Fibroblast of peridontal ligament (primary cell): Measurements from ENCODE around the gene TXNRD1.
"Not testable (repeated sequence)": the region's sequence is repeated elsewhere in the genome, so short reads cannot be mapped to it uniquely, and the experiment has no call there.

Source experiments
- DNase-seq: peaks from one replicate; pipeline ENCODE4 v3.0.0-alpha.2; 2010; ENCODE audit errors: extremely low read depth

The TXNRD1 gene

DNA sequence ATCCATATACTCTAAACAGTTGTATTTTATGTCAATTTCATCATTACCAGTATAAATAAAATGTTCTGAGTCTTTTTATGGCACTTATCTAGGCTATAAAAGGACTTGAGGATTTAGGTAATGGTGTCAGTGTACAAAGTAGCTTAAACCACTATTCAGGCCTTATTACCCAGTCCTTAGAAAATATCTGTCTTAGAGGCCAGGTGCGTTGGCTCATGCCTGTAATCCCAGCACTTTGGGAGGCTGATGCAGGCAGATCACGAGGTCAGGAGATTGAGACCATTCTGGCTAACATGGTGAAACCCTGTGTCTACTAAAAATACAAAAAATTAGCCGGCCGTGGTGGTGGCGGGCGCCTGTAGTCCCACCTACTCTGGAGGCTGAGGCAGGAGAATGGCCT lies 112.7 kb downstream of the TXNRD1 start:
- DNase-seq, result not testable (repeated sequence)

DNA sequence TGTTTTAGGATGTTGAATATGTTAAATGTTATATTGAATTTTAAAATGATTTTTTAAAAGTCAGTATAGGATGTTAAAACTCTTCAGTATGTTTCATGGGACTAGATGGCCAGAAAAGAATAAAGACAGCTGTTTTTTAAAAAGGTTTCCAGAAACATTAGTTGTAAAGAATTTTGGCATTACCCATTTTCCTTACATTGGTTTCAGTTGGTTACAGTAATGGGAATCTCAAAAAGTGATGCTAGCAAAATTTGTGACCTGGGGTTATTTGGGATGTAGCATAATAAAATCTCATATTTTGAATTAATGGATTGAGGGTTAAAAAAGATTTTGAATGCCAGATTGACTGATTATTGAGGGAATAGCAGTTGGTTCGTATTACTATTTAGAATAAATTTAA lies 113.2 kb downstream of the TXNRD1 start:
- no peak for DNase-seq

DNA sequence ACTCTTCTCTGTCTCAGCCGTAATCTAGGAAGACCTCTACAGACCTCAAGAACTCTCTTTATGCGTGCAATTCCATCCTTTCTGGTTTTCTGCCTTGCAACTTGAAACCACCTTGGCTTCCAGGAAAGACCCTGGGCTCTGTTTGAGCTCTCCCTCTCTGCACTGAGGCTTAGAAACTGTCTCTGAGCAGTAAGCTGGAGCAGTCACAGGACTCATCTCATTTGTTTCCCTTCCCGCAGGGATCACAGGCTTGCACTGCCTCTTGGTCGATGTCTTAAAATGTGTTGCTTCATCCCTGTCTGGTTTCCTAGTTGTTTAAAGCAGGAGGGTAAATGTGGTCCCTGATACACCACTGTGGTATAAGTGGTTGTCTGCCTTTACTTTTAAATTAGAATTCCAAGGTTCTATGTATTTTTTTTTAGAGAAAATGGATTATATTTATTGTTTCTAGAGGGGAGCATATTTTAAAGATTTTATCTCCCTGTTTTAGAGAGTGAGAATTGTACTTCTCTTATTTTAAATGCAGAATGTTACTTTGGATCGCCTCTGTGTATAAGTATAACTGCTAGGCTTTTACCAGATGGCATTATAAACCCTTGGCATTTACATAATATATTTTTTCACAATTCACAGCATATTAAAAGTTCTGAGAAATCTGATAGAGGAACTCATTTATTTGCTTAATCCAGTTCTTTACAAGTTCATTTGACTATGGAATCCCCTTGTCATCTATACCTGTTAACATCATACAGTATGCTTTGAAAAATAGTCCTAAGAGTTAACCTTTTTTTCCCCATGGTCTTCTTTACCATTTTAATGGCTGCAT lies 114.3 kb downstream of the TXNRD1 start:
- no peak for DNase-seq

DNA sequence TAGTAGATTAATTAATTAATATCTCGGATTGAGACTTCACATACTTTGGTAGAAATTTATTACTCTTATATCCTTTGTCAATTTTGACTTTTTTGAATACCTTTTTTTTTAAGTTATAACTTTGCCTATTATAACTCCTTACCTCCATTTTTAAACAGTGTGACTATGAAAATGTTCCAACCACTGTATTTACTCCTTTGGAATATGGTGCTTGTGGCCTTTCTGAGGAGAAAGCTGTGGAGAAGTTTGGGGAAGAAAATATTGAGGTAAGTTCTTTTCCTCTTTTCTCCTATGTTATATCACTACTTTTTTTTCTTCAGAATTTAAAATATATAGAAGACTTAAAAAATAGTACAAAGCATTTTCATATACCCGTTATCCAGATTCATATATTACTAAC lies 115.8 kb downstream of the TXNRD1 start:
- DNase-seq, result no peak

DNA sequence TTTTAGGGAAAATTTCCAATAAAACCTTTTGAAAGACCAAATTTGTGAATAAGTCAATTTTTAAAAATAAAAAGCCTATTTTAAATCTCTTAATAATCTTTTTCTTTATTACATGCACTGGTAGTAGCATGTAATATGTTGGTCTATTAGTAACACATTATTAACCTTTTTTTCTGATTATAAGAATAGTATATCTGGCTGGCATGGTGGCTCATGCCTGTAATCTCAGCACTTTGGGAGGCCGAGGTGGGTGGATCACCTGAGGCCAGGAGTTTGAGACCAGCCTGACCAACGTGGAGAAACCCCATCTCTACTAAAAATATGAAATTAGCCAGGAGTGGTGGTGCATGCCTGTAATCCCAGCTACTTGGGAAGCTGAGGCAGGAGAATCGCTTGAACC lies 116.7 kb downstream of the TXNRD1 start:
- DNase-seq, result not testable (repeated sequence)

DNA sequence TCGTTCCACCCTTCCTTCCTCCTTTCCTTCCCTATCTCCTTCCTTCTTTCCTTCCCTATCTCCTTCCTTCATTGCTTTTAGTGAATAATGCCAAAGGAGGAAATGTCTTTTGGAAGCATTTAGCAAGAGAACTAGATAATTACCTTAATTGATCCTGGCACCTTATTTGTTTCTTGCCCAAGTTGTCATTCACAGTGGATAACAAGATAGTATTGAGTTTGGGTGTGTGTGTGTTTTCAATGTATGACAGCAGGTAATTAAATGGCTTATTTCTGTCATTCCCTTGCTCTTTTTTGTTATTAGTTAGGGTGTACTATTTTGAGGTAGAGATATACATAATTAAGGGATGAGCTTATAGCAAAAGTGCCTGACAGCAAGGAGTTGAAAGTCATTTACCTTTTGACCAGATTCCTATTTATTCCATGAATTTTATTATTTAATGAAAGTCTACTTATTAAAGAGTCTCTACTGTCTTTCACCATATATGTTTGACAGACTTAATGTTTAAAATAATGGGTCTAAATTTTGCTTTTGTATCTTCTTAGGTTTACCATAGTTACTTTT lies 118.2 kb downstream of the TXNRD1 start:
- DNase-seq, result no peak

DNA sequence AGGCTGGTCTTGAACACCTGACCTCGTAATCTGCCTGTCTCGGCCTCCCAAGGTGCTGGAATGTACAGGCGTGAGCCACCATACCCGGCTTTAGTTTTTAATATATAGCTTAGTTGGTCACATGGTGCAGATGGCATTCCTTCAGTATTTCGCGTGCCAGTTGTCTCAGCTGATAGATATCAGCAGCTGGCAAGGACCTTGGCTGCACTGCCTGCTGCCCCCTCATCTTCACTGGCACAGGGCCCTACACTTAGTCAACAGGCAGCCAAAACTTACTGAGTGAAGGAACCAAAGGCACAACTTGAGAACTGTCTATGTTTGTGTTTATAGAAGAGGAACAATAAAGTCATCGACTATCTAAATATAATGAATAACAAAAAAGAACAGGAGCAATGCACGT lies 119.0 kb downstream of the TXNRD1 start:
- no peak for DNase-seq

DNA sequence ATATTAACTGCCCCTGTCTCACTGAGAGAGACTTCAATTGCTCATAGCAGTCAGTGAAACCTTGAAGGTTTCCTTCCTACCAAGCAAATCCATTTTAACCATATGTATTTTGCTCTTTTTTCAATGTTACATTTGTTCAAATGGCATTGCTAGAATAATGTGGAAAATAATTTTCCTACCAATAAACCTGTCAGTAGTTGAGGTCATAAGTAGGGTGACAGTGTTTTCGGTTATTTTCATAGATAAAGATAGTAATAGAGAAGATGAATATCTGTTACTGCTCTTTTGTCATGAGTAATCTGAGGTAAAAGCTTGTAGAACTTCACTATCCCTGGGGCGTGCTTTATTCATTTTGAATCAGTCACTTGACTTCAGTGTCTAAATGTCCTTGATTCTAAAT lies 120.5 kb downstream of the TXNRD1 start:
- no peak for DNase-seq

DNA sequence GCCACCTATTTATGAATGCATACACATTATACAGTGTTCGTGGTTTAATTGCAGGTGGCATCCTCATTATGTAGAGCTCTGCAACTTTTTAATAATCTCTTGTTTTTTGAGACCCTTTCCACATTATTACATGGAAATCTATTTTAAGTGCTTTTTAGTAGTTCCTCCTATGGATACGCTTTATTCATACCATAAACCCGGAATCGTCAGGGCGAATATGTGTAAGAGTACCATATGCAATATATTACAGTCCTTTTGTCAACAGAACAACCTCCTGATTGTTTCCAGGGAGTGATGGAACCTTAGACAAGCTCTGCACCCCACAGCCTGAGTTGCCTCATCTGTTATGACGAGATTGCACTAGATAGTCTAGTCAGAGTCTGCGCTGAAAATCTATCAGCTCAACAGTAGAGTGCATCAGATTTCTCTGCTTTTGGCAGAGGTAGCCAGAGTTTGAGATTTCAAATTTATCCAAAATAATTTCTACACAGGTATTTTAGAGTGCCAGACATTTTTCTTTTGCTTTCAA lies 121.5 kb downstream of the TXNRD1 start:
- DNase-seq, result no peak

DNA sequence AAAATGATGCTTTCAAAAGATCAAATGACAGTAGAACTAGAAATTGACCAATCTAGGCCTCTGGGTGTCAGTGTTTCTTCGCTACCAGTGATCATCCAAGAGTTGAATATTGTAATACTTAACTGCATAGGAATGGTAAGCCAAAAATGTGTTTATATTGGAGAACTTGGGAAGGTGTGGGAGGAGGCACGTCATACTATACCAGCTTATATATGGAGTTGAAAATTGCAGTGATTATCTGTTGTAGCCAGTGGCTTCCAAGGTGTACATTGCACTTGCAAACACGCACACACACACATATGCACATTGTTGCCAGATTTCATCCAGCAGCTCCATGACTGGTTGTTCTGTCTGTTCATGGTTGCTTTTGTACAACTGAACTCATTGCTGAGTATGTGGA lies 124.1 kb downstream of the TXNRD1 start:
- no peak for DNase-seq

DNA sequence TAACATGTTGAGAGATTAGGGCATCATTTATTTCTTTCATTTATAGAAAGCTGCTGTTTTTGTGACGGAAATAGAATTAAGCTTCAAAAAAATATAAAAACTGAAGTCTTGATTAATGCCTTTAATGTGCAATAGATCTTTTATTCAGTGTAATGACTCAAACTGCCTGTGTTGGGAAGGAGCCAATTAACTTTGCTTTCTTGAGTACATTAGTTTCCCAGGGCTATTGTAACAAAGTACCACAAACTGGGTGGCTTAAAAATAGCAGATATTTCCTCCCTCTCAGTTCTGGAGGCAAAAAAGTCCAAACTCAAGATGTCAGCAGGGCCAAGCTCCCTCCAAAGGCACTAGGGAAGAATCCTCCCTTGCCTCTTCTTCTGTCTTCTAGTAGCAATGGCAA lies 124.6 kb downstream of the TXNRD1 start:
- no peak for DNase-seq

DNA sequence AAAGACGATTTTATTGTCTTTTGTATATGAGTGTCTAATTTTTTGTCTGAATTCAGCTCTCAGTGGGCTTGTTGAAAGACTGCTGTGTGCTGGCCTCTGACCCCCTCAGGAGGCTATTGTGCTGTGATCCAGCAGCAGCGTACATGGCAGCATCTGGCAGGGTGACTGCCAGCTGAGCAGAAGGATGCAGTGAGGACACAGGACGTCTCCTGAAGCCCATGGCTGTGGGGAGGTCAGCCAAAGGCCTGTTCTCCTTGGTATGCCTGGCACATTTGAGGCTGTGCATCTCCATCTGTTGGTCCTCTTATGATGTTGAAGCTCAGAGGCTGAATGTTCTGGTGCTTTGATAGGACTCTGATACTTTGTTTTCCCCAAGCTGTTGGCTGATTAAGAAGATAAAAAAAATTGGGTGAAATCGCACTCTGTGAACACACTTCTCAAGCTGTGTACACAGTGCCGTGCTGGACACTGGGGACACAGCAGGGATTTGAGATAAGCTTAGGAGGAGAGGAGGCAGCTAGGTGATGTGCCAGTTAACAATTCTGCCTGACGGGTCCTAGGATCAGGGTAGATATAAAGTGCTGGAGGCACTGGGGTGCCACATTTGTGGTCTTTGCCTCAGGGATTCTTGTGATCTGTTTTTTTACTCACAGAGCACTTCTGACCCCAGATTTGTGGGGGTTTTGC lies 125.5 kb downstream of the TXNRD1 start:
- no peak for DNase-seq

DNA sequence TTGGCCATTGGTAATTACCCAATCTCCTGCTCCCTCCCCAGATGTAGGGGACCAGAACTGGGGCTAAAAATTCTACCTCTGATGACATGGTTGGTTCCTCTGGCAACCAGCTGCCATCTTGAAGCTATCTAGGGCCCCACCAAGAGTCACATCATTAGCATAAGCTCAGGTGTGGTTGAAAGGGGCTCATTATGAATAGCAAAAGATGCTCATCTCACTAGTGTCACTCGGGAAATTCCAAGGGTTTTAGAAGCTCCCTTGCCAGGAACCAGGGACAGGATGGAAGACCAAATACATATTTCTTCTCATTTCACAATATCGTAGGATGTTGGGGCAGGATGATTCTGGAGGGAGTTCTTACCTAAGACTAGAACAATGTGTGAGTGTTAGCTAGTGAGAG lies 126.6 kb downstream of the TXNRD1 start:
- DNase-seq, result no peak

DNA sequence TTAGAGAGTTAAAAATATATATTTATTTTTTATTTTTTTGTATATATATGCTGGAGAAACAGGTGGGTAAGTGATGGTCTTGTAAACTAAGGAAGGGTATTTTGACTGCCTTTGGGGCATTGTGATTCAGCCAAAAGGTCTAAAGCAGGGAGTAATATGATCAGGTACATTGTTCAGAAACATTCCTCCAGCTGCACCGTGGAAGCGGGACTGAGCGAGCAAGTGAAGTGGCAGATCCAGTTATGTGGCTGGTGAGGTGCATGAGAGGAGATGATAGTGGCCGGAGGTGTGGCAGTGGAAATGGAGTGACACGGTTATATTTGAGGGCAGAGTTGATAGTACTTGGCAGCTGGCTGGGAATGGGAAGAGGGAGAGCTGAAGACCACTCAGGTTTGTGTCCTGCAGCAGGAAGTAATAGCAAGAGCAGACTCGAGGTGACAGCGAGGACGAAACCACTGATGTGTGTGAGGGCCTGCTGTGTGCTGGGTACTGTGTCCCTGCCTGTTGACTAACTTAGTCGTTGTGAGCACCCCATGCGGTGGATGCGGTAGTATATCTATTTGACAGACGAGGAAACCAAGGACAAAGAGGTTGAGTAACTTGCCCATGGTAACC lies 127.2 kb downstream of the TXNRD1 start:
- no peak for DNase-seq

DNA sequence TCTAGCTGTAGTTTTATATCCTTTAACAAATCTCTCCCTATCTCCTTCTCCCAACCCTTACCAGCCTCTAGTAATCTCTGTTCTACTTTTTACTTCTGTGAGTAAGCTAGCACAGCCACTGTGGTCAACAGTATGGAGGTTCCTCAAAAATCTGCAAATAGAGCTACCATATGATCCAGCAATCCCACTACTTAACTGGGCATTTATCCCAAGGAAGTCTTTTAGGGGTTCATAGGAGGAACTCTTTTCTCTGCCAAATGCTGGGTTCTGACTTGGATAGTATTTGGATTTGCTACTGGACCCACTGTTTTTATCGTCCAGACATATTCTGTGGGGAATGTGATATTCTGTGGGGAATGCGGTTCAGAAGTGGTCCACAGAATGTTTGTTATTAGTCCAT lies 129.1 kb downstream of the TXNRD1 start:
- no peak for DNase-seq

DNA sequence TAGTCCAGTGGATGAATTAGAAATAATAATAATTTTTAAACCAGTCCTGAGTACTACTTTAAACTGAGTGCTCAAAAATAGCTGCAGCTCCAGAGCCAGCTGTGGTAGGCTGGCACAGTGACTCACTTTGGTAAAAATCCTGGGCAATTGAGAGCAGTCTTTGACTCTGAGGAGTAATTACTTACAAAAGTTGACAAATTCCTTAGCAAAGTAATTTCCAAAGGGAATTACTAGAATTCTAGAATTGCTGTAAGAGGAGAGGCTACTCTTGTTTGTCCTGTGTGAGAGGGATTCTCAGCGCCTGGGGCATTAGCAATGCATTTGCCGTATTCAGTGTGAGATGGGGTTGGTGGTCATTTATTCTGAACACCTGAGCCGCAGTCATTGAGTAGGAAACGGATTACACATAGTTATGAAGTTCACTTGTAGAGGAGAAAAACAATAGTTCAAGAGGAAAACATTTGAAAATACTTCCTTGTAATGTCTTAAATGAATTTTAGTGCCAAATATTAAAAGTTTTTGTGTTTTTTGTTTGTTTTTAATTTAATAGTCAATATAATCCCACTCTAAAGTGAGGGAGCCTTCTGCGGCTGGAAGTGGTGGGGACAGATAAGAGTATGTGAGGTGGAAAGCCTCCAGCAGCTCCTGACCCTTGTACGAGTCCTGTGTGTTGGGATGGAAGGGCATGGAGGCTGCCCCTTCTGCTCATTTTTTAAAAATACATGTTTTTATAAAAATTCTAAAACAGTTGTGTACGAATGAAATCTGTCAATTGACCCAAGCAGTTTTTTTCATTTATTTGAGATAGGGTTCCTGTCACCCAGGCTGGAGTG lies 129.9 kb downstream of the TXNRD1 start:
- DNase-seq, result no peak

DNA sequence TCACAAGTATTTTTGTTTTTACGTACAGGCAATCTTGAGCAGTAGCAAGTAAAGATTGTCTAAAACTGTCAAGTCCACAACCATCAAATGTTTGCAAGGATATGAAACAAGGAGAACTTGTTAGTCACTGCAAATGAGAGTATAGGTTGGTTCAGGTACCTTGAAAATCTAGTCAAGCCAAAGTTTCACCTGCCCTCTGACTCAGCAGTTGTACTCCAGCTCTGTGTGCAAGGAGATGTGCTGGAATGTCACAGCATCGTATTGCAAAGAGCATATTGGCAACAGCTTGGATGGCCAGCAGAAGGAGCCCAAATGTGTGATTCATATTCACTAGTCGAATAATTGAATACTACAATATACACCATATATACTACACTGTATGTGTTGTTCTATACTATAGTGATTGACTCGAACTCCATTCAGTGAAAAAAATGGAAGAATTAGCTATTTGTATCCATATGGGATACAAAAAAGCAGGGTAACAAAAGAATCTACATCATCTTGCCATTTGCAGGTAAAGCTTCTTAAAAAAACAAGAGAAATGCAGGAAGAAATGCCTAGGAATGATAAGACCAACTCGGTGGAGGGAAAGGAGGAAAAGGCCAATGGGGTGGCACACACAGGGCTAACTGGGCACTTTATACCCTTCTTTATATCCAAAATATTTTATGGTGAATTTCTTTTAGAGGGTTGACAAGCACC lies 131.9 kb downstream of the TXNRD1 start:
- no peak for DNase-seq

DNA sequence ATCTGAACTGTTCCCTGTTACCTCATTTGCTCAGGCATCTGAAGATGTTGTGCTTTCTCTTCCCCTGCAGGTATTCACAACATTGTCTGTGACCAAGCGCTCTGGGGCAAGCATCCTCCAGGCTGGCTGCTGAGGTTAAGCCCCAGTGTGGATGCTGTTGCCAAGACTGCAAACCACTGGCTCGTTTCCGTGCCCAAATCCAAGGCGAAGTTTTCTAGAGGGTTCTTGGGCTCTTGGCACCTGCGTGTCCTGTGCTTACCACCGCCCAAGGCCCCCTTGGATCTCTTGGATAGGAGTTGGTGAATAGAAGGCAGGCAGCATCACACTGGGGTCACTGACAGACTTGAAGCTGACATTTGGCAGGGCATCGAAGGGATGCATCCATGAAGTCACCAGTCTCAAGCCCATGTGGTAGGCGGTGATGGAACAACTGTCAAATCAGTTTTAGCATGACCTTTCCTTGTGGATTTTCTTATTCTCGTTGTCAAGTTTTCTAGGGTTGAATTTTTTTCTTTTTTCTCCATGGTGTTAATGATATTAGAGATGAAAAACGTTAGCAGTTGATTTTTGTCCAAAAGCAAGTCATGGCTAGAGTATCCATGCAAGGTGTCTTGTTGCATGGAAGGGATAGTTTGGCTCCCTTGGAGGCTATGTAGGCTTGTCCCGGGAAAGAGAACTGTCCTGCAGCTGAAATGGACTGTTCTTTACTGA lies 132.9 kb downstream of the TXNRD1 start:
- no peak for DNase-seq

DNA sequence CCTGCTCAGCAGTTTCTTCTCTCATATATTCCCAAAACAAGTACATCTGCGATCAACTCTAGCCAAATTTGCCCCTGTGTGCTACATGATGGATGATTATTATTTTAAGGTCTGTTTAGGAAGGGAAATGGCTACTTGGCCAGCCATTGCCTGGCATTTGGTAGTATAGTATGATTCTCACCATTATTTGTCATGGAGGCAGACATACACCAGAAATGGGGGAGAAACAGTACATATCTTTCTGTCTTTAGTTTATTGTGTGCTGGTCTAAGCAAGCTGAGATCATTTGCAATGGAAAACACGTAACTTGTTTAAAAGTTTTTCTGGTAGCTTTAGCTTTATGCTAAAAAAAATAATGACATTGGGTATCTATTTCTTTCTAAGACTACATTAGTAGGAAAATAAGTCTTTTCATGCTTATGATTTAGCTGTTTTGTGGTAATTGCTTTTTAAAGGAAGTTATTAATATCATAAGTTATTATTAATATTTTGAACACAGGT lies 133.5 kb downstream of the TXNRD1 start:
- no peak for DNase-seq
